Measurements from ENCODE around the gene CCDC50. TPM values are rescaled to one million over a fixed set of nuclear protein-coding genes. Genes with fewer than 3 reads are reported as not detected.

Gene CCDC50
- total RNA-seq, 4 donors from 2014 or later: 68.1 to 201 (median 106) TPM

- DNase-seq: no peak
- TF ChIP-seq CTCF (IDR thresholded peaks at IDR 0.05): no peak
- no peak for TF ChIP-seq POLR2A (IDR thresholded peaks at IDR 0.05)
- Histone ChIP-seq H3K27ac (no peak overlapping the region), H3K27me3 (no peaks in the 10 kb centered on the region), H3K4me3 (no peak overlapping the region), H3K9me3 (no peaks in the 10 kb centered on the region), H3K36me3 (peaks cover 0 to 43% (median 0%) of the 10 kb centered on the region in 3 donors), H3K4me1 (peaks cover 0 to 17% (median 8%) of the 10 kb centered on the region in 4 donors)
Observed at GRCh38 chr3:191357909-191358308, 28.7 kb downstream of the CCDC50 start.

- DNase-seq: no peak
- TF ChIP-seq CTCF (IDR thresholded peaks at IDR 0.05) (no peak), POLR2A (IDR thresholded peaks at IDR 0.05) (no peak)
- Histone ChIP-seq H3K9me3 (no peaks in the 10 kb centered on the region), H3K4me3 (no peak overlapping the region), H3K27me3 (no peaks in the 10 kb centered on the region), H3K4me1 (peaks cover 0 to 8% (median 4%) of the 10 kb centered on the region in 4 donors), H3K27ac (peak overlapping the region in 1 of 4 donors; percentile 27), H3K36me3 (peaks cover 0 to 48% (median 0%) of the 10 kb centered on the region in 3 donors)
Observed at GRCh38 chr3:191358929-191359328, 29.7 kb downstream of the CCDC50 start.

GRCh38 chr3:191360620-191361019 lies 31.4 kb downstream of the CCDC50 start:
- Histone ChIP-seq H3K36me3 (peaks cover 0 to 53% (median 0%) of the 10 kb centered on the region in 3 donors), H3K4me1 (peaks cover 0 to 8% (median 4%) of the 10 kb centered on the region in 4 donors), H3K27ac (no peak overlapping the region), H3K27me3 (no peaks in the 10 kb centered on the region), H3K4me3 (no peak overlapping the region), H3K9me3 (no peaks in the 10 kb centered on the region)
- no peak for DNase-seq
- TF ChIP-seq POLR2A (IDR thresholded peaks at IDR 0.05) (no peak), CTCF (IDR thresholded peaks at IDR 0.05) (no peak)

GRCh38 chr3:191361456-191361855 lies 32.3 kb downstream of the CCDC50 start:
- H3K36me3 ChIP-seq: peaks cover 0 to 53% (median 0%) of the 10 kb centered on the region in 3 donors
- no peaks in the 10 kb centered on the region for H3K9me3 ChIP-seq
- peaks cover 0 to 5% (median 0%) of the 10 kb centered on the region in 4 donors for H3K4me1 ChIP-seq
- TF ChIP-seq POLR2A (IDR thresholded peaks at IDR 0.05) (no peak), CTCF (IDR thresholded peaks at IDR 0.05) (no peak)
- H3K27ac ChIP-seq: no peak overlapping the region
- DNase-seq: no peak
- H3K27me3 ChIP-seq: no peaks in the 10 kb centered on the region
- no peak overlapping the region for H3K4me3 ChIP-seq

GRCh38 chr3:191362037-191362436 lies 32.8 kb downstream of the CCDC50 start:
- H3K4me1 ChIP-seq: no peaks in the 10 kb centered on the region
- no peak overlapping the region for H3K4me3 ChIP-seq
- TF ChIP-seq POLR2A (IDR thresholded peaks at IDR 0.05): no peak
- no peak for TF ChIP-seq CTCF (IDR thresholded peaks at IDR 0.05)
- no peaks in the 10 kb centered on the region for H3K9me3 ChIP-seq
- no peak for DNase-seq
- peaks cover 0 to 53% (median 0%) of the 10 kb centered on the region in 3 donors for H3K36me3 ChIP-seq
- H3K27me3 ChIP-seq: no peaks in the 10 kb centered on the region
- H3K27ac ChIP-seq: peak overlapping the region in 1 of 4 donors; percentile 3
